Esophagus squamous epithelium (tissue), 4 donors: Measurements from ENCODE around the gene LIPH.

Experiments used
- CTCF ChIP-seq, 6 experiments: fragments of 450-650 bp in 4 of 6; fragments of 200-600 bp in 2 of 6; sonication (generic) in 2 of 6; IDR thresholded peaks; one replicate each; pipeline ENCODE4 v1.5.1; 2016 to 2019; ENCODE audit warnings: antibody characterized with exemption in 6 of 6, mild to moderate bottlenecking in 4 of 6, moderate library complexity in 4 of 6
- POLR2A ChIP-seq, 4 donors: fragments of 450-650 bp; IDR thresholded peaks; one replicate each; pipeline ENCODE4 v1.6.1; 2017; ENCODE audit warnings: antibody characterized with exemption in 4 of 4, mild to moderate bottlenecking in 4 of 4, moderate library complexity in 3 of 4

- TF ChIP-seq POLR2A (IDR thresholded peaks at IDR 0.05) (no peak), CTCF (IDR thresholded peaks at IDR 0.05) (no peak)
These were observed 8.3 kb upstream of the LIPH start for GRCh38 chr3:185560676-185561075.
